Middle frontal gyrus (tissue), 1 donor: ENCODE results near the gene COL4A1.

ENCODE experiments used
- DNase-seq: peaks from one replicate; pipeline ENCODE4 v3.0.0-alpha.2; 2015; ENCODE audit warnings: low spot score; ENCODE audit errors: extremely low spot score

Gene COL4A1

DNA sequence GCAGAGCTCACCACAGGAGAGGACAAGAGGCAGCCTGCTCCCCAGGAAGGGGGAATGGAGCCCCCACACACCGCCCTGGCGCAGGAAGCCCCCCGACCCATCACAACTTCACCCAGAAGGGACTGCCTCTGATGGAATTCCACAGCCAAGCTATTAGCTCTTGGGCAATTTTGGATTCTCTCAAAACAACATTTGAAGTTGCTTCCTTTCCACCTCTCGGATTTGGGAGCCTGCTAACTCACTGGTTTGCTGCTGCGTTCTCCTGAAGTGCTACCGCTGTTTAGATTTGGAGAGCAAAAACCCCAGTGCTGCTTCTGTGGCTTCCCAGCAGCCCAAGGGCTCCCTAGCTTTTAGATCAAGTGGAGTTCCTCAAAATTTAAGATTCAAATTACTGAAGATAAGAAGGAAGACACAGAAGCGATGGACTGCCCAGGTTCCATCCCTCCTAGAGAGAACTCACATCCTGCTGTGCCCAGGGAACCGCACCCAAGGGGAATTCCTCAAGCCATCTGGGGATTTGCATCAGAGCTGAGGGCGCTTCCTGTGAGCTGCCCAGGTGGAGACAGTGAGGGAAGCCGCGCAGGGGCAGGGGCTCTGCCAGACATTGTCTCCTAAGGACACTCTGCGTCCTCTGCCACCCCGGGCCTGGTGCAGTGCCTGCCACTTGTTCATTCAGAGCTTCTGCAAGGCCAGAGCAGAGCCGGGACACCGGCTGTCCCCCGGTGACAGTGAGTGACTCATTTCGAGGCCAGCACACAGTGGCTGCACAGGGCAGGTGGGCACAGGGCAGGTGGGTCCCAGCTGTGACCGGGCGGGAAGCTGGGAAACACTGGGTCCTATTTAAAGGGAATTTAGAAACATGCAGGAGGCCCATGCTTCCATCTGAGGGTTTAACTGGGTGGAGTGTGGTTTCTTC, 45.5 kb downstream of the COL4A1 start:
- DNase-seq = no peak

GRCh38 chr13:110259651-110260050, 47.3 kb downstream of the COL4A1 start:
- no peak for DNase-seq

- no peak for DNase-seq
Observed at GRCh38 chr13:110258876-110259631, 47.9 kb downstream of the COL4A1 start.

DNA sequence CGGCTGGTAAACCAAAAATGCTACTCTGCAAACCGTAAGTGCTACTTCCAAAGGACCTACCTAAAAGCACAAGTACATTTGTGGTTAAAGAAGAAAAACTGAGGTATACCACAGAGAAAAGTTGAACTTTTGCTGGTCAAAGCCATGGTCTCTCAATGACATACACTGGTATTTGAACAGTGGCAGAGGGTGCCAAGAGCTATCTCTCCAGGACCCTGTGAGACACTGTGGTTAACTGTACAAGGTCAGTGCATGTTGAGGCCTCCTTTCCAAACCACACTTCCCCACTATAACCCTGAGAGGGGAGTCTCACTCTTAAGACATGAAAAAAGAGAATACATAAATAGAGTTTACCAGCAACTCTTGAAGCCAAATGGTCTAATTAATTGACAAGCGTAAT, 49.5 kb downstream of the COL4A1 start:
- no peak for DNase-seq

DNA sequence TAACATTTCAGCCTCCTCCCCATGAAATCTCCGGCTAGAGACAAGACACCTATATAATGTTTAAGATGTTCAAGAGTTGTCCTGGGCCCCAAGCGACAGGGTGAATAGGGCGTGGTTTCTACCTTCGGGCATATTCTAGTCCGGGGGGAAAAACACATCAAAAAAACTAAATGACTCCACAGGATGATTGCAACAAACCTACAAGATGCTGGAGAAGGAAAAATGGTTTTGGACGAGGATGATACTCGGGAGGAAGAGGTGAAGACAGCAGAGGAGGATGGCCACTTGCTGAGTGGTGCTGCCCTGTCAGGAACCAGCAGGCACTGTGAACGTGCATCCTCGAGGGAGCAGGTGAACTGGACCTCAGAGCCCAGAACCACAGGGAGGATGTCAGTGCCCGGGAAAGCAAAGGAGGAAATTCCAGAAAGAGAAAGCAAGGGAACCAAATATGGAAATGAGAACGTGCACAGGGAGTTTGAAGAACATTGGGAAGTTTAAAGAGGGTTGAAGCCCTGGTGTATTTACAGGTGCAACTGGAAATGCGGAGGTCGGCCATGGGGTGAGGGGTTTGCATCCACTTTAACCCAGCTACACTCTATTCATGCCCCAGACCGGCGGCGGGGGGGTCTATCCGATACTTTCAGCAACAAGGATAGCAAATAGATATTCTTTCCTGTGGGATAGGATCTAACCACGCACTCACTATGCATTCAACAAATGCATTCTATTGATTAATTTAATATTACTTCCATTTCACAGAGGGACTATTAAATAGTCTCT, 50.6 kb downstream of the COL4A1 start:
- DNase-seq = no peak

DNA sequence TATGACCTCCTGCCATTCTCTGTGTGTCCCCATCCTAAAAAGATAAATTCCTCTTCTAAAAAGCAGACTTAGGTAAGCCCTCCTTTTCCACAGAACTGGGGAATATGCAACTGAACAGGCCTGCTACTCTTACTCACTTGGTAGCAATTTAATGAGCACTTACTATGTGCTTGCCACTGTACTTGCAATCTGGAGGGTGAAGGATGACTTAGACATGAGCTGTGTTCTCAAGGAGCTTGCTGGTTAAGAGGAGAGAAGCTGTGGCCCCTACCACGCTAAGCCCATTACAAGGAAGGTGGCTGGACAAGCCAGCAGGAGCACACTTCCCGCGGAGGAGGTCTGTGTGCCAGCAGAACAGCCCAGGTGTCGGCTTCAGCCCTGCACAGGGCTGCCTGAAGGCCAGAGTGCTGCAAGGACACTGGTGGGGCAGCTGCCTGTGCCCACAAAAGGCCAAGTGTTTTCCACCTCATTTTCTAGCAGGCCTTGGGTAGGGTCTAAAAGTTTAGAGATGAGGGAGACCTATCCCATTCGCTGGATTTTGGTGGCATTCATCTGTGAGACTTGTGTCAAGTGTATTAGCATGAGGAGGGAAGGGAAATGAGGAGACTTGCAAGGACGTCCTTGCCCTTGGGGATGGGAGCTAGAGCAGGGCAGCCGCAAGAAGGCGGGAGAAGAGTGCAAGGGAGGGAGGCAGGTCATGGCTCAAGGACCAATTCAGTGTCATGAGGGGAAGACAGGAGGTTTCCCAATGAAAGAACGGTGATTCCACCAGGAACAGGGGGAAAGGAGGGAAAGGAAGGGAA, 52.0 kb downstream of the COL4A1 start:
- no peak for DNase-seq

DNA sequence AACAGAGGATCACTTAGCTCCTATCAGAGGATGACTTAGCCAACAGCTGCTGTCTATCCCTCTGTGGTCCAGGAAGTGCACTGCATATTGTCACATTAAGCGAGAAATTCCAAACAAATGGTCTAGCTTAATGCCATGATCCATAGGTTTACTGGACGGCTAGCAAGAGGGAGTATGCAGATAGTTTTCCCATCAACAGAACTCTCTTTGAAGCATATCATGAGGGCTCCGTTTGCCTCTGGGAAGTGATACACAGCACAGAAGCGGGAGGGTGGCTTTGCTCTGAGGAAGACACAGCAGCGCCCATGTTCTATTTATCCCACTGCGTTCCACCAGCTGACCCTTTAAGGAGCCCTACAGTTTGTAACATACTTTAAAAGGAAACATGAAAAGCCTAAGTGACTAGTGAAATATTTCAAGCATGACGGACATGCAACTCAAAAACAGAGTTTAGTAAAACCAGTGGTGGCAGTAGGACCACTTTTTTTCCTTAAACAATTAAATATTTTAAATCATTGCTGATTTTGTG, 52.7 kb downstream of the COL4A1 start:
- no peak for DNase-seq

DNA sequence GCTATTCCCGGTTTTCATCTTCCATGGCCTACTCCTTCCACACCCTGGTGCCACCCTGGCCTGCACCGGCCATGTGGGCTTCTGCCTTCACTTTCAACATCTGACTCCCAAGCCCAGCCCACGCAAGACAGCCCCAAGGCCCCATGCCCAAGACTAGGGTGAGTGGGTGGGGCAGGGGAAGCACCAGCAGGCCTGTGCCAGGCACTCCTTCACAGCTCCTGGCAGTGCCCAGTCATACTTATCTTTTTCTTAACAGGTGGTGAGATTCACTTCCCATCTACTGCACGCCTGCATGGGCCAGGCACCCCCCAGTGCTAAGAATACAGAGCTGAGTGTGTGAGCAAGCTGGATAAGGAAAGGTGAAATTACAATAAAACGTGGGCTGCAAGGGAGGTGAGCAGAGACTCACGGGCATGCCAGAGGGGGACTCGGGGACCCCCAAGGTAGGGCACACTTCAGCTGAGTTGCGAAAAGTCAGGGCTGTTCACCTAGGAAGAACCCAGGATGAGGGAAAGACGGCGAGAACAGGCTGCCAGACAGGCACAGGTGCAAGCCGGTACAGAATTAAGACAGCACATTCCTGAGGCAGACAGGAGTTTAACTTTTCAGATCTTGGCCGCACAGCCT, 55.7 kb downstream of the COL4A1 start:
- DNase-seq = no peak

DNA sequence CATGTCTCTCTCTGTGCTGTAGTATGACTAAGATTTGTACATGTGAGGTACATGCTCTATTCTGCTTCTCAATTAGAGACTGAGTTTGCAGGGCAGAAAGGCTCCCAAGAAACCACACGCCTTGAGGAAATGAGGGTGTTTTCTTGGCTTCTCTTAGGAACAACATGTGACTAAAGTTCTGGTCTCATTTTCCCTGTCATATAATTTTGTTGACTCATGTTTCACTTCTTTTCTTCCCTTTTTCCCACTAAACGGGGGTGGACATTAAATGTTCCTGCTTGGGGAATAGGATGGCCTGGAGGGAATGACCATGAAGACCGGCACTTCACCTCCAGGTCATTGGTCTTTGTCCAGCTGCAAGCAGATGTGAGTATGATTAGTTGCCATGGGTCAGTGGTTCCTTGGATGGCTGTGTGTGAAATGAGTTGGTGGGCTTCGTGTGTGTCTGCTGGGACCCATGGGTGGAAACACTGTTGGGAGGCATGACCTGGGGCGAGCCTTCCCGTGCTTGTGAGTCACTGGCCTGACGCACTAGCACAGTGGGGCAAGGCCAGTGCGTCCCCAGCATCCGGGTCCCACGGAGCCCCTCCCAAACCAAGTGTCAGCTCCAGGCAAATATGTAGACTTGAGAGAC, 56.6 kb downstream of the COL4A1 start:
- DNase-seq = no peak

DNA sequence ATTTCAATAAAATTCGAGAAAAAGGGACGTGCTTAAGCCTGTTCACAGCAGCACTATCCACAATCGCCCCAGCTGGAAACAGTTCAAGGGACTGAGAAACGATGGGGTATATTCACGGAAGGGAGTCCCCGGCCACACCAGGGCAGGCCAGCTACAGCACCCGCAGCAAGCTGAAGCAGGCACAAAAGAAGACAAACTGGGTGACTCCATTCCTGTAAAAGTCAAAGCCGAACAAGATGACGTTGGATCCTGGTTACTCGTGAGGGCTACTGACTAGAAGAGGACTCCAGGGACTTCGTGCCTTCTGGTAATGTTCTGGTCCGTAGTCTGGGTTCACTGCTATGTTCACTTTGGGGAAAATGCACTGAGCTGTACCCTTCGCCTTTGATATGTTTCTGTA, 57.6 kb downstream of the COL4A1 start:
- DNase-seq = no peak

GRCh38 chr13:110248449-110249143, 58.4 kb downstream of the COL4A1 start:
- no peak for DNase-seq

- DNase-seq = no peak
Observed at GRCh38 chr13:110246530-110246929, 60.4 kb downstream of the COL4A1 start.

GRCh38 chr13:110245416-110245899, 61.5 kb downstream of the COL4A1 start:
- DNase-seq = no peak

DNA sequence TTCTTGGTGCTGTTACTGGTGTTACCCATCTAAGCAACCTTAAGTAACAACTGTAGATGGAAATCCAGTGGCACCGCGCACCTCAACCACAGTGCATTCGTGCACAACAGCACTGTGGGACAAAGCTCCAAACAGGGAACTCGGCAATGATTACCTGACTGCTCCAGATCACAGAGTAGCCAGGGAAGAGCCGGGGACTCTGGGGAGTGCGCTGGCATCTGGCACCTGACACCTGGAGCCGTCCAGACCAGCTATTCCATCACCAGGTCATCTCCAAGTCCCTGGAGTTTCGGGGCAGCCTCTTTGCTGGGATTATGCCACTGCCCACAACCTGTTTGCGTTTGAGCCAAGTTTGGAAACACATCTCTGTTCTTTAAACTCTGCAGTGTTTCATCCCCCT, 62.0 kb downstream of the COL4A1 start:
- no peak for DNase-seq

- DNase-seq = no peak
Observed at GRCh38 chr13:110244071-110244830, 62.7 kb downstream of the COL4A1 start.

DNA sequence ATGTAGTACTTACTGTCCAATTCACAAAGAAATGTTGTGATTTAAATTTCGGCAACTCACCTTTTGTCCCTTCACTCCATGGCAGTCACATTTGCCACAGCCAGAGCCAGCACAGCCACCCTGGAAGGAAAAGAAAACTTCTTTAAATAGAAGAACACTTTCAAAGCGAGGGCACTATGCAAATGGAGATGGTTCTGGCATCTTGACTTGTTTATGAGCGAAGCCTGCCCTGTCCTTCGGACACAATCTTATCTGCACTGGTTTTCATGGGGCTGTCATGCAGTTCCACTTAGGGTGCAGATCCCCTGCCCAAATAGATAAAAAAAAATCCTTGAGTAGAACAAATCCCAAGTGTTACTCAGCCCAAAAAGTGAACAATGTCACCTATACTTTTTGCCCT, 64.3 kb downstream of the COL4A1 start:
- no peak for DNase-seq

DNA sequence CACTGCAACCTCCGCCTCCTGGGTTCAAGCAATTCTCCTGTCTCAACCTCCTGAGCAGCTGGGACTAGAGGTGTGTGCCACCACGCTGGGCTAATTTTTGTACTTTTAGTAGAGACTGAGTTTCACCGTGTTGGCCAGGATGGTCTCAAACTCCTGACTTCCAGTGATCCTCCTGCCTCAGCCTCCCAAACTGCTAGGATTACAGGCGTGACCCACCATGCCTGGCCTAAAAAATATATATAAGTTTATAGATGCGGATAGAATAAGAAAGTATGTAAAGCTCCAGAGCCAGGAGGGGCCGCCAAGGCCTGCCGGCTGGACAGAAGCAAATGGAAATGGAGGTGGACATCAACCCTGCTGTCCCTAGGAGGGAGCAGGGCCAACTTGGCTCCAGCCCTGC, 66.0 kb downstream of the COL4A1 start:
- no peak for DNase-seq

DNA sequence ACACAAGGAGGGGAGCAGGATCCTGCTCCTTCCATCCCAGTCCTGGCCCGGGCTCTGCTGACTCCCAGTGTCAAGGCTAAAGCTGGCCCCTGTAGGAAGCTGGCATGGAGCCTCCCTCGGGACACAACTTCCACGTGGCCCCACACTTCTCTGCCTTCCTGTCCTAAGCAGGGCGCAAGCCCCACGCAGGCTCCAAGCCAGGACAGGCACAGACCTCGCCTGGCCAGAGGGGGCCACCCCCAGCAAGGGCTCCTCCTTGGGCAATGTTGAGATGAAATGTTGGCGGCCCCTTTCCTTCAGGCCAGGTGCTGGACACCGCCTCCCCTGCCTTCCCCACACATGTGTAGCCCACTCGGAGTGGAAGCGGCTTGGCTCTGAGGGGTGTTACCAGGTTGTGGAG, 66.6 kb downstream of the COL4A1 start:
- DNase-seq = no peak
